NCI-H128 (cell line): ENCODE results near the gene FAM151B.
"Not testable (repeated sequence)": the region's sequence is repeated elsewhere in the genome, so short reads cannot be mapped to it uniquely, and the experiment has no call there.

Source experiments
- DNase-seq: peaks from one replicate; lab custom pipeline; 2025; ENCODE audit not compliant: unreplicated experiment; lab: John Stamatoyannopoulos, UW

Gene FAM151B

DNA sequence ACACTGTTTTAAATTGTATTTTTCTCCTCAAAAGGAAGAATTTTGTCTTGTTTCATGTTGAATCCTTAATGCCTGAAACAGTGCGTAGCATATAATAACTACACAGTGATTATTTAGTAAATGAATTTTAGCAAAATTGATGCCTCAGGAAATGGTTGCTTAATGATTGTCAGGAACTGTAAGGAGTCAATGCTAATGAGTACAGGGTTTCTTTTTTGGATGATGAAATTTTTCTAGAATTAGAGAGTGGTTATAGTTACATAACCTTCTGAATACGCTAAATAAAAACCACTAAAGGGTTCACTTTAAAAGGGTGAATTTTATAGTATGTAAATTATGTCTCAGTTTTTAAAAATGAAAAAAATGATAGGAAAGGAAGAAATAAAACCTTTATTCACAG, 14.9 kb downstream of the FAM151B start:
- DNase-seq, result no peak

DNA sequence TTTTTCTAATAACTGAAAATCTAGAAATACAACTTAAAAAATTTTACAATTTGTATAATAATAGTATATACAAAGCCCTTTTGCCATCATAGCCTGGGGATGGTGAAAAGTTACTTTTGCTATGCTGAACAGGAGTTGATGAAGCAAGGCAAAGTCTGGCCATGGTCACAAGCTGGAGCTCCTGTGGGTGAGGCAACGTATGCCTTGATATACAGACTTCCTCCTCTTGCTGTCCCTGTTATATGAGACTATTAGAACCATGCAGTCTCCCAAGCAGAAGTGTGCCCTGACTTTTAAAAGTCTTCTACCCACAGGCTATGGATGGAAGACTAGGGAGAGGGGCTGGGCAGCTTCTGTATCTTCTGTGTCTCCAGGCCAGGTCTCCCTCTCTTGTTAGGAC, 15.7 kb downstream of the FAM151B start:
- DNase-seq, result no peak

DNA sequence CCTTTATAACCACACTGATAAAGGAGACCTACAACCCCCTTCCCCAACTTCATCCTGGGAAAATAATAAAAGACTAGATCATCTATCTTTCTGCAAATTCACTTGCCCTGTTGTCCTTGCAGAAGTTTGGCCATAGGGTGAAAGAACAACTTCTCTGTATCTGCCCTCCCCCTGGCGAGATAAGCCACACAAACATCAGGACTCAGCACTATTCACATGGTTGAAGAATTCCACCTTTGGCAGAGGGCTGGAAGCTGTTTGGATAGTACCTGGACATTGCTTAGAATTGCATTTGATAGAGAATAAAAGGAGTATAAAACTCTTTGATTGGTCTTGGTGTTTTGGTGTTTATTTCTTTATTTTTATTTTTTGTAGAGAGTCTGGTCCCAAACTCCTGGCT, 16.9 kb downstream of the FAM151B start:
- no peak for DNase-seq

DNA sequence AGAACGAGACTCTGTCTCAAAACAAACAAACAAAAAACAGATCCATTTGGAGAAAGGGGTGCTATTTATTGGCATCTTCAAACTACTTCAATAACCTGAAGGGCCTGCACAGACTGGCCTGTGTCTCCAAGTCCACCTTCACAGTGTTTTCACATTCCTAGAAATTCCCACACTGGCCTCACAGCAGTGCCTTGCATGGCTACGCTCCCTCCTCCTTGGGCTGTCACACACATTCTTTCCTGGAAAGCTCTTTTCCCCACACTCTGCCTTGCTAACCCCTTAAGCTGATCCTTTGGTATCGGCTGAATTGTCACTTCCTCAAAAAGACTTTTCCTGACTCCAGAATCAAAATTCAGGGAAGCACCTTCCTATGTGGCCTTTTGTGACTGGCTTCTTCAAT, 19.8 kb downstream of the FAM151B start:
- no peak for DNase-seq

DNA sequence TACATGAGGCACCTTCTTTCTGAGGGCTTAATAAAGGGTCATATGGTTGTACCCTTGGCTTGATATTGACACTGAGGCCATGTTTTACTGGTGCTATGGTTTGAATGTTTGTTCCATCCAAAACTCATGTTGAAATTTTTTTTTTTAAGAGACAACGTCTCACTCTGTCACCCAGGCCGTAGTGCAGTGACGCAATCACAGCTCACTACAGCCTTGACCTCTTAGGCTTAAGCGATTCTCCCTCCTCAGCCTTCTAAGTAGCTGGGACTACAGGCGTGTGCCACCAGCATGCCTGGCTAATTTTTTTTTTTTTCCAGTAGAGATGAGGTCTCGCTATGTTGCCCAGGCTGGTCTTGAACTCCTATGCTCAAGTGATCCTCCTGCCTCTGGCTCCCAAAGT, 20.9 kb downstream of the FAM151B start:
- DNase-seq, result no peak

DNA sequence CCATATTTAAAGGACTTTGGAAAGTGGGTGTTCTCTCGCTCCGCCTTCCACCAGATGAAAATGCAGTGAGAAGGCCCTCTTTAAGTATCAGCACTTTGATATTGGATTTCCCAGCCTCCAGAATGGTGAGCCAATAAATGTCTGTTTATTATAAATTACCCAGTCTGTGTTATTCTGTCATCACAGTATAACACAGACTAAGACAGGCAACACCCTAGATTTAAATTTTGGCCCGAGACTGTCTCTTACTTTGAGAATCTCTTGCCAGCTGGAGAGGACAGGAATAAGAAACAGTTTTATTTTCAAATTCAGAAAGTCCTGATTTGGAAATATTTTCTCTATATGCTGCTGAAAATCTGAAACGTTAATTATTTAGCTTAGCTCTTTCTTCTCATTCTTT, 21.5 kb downstream of the FAM151B start:
- no peak for DNase-seq

DNA sequence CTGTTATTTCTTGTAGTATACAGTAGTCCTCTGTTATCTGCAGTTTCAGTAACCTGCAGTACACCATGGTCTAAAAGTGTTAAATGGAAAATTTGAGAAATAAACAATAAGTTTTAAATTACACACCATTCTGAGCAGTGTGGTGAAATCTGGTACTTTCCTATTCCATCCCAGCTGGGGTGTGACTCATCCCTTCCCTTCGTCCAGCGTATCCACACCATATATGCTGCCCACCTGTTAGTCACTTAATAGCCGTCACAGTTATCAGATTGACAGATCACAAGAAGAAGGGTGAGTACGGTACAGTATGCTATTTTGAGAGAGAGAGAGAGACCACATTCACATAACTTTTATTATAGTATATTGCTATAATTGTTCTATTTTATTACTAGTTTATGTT, 28.9 kb downstream of the FAM151B start:
- no peak for DNase-seq

DNA sequence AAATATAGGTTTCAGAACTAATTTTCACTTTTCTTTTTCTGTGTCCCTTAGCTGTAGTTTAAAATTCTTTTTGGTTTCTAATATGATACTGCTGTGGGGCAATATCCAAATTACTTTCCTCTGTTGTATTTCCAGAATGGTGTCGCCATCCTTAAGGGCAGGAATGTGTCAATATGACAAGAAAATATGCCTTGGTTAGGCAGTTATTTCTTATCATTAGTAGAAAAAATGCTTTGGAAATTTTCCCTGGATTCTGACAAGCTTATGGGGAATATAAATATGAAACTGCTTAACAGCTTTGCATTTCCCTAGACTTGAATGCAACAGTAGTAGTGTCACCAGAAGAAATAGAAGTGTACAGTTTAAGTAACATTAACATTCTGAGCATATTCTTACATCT, 52.8 kb downstream of the FAM151B start:
- no peak for DNase-seq

DNA sequence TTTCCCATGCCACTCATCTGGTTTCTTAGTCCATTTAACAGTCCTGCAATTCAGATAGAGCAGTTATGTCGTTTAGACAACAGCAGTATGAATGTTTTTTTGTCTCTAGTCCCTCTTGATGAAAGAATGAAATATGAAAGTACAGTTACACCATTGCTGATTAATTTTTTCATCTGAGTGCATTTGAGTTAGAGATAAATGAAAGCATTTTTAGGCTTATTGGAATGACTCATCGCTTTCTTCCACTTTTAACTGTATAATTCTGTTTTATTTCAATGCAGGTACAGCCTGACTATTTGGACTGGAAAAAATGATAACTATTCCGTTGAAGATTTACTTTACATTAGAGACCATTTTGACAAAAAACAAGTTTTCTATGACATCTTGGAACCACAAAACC, 53.5 kb downstream of the FAM151B start:
- no peak for DNase-seq

DNA sequence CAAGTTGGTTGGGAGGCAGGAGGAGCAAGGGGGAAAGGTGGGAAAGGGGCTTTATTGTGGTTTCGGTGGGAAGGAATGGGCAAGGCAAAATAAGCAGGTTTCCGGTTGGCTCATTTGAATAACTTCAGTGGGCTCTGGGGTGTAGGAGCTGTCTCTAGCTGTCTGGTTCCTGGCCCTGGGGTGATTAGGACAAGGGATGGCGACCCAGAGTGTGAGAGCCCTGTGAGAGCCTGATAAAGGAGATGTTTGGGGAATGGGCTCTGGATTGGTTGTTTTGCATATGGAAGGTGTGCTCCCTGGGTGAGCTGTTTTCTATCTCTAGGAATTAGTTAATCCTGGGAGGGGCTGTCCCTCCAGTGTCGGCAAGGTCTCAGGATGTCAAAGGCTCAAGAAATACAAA, 66.7 kb downstream of the FAM151B start:
- no peak for DNase-seq

DNA sequence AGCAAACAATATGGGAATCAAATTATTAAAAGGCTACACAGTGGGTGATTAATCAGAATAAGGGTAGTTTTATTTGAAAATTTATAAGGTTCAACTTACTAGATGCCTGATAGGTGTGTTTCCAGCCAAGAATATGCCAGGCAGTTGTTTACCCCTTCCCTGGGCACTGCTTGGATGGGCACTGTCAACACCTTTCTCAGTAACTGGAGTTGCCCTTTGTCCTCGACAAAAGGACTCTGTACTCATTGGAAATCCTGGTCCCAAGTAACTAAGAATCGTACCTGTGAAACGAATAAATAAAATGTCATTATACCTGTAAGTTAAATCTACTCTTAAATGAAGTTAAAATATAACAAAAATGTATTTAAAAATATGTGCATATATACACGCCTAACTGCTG, 67.2 kb downstream of the FAM151B start:
- no peak for DNase-seq

DNA sequence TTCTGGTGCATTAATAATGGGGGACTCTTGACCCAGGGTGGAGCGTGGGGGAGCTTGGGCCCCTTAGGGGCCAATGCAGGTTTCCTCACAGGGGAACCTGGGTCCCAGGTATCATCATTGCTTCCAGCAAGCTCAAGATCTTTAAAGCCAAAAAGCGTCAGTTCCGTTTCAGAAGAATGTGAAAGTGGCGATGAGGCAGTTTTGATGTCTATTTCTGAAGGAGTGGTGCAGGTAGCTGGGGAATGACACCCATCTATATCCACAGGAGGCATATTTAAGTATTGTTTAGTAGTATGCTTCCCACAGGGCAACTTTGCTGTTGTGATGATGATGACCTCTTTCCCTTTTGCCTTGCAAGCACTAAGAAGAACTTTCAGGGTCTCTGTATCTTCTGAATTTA, 71.3 kb downstream of the FAM151B start:
- DNase-seq, result no peak

DNA sequence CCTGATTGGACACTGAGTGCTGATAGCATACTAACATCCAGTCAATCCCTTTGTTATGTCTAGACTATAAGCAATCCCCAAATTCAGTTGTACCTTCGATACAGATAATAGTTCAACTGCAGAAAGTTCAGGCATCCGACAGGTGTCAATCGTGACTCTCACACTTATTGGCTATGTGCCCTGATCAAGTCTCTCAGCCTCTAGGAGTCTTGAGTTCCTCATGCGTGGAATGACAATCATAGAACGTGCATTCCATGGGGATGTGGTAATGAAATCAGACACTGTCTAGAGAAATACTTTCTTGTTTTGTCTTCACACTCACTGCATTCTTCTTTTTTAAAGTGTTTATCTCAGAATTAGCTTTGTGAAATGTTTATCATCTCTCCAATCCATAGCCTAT, 77.4 kb downstream of the FAM151B start:
- DNase-seq, result no peak

DNA sequence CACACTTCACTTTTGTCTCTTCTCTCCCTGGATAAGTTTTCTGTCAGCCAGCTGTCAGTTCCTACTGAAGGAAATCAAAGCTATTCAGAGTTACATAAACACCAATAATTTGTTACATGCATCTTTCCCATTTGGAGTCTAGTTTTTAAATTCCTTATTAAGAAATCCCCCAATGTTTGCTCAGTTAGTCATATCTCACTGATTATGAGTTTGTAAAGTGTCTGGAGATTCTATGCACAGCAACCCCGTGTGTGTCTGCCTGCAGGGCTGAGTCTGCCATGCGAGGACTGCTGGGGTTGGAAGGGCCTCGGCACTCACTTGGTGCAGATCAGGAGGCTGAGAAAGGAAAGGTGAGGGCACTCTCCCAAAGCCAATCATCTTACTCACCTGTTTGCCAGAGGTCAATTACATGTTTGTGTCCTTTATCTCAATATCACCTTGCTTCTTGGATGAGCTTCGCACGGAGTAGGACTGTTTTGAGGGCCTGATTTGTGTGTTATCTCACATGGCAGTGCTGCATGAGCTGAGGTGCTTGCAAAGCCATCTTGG, 78.9 kb downstream of the FAM151B start:
- no peak for DNase-seq

DNA sequence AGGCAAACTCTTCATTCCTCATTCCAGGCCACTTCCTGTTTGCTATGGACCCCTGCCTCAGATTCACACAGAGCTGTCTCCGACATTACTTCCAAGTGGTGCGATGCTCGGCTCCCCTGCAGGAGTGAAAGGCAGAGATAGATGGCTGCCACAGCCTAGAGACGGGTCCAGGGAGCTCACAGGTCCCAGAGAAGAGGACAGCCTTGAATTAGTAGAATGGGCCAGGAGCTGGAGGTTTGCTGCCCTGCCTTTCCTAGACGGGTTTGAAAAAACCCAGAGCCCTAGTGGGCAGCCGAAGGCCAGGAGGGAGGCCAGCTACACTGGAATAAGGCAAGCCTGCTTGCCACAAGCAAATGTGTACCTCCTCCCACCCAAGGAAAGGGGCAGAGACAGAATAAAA, 80.4 kb downstream of the FAM151B start:
- DNase-seq, result no peak

DNA sequence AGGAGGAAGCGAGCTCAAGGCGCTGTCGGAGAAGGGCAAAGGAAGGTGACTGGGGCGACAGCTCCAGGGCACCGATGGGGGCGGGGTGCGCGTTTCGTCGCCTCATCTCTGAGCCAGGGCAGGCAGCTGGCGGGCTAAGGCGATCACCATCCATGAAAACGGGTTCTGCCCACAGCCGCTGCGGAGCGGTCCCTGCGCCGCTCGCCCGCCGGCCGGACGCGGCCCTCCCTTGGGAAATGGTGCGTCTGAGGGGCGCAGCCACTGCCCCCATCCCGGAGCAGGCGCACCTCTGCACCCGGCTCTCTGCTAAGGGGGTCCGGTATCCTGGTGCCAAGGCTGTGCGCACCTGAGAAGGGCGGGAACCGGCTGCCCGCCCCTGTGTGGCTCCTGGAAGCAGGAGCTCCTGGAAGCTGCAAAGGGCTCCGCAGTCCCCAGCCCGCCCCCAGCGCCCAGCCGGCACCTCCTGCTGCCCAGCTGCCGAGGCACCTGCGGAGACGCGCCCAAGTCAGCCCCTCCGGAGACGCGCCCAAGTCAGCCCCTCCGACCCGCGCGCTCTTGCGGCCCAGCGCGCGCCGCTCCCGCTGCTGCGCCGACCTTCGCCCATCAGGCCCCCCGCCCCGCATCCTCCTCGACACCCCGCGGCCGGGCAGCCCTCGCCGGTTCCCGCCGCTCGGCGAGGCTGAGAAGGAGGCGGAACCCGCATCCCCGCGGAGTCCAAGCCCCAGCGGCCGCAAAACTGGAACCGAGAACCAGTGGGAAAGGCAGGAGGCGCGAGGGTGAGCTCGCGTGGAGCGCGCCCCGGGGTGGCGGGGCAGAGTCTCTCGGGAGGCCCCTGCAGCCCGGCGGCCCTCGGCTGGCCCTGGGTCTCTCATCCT, 81.4 kb downstream of the FAM151B start:
- DNase-seq, result no peak

DNA sequence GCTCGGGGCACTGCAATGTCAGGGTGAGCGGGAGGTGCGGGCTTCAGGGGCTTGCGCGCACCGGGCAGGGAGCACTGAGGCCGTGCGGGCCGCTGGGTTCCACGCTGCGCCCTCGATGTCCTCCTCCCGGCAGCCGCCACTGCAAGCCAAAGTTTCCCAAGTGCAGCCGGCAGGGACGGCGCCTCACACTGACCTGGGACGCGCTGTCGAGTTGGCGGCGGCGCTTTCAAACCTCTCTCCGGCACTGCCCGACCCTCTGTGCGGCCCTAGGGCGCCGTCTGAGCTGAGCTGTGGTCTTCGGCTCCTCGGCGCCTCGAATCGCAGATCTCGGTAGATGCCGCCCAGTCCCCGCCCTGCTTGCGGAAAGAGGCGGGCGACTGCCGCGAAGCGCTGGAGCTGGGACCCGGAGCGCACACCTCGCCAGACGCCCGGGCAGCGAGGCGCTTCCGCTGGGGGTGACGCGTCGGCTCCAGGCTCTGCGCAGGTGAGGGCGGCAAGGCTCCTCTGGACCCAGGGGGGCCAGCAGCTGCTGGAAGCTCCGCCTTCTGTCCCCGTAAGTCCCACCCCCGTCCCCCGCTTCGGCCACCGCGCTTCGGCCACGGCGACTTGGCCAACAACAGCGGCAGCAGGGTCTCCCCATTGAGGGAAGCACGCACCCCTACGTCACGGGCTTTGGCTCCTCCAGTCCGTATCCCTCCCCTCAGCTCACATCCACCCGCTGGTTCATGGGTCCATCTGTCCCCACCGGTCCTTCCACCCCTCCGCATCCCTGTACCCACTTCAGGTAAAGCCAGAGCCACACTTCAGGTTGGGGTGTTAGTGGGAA, 82.3 kb downstream of the FAM151B start, which contains the start of gene ANKRD34B:
Gene ANKRD34B, minus strand, starts transcription at position 320 of the 826 bp plus-strand sequence. CDS start 10,261 bp downstream, outside the sequence.
- DNase-seq, result no peak

DNA sequence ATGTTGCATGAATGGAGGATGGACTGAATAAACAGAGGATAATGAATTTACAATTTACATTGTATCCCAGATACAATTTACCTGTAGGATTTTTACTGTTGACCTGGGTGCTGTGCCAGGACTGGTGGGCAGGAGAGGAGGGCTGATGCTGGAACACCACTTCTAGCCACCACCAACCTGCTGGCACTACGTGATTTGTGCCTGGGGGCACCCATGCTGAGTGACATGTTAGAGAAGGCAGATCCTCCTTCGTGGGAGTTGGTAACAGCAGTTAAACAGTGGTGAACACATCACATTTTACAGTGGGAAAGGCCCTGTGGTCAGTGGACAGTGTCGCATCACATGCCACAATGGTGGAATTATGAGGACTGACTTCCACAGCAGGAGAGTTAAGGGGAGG, 85.2 kb downstream of the FAM151B start:
- DNase-seq, result no peak

DNA sequence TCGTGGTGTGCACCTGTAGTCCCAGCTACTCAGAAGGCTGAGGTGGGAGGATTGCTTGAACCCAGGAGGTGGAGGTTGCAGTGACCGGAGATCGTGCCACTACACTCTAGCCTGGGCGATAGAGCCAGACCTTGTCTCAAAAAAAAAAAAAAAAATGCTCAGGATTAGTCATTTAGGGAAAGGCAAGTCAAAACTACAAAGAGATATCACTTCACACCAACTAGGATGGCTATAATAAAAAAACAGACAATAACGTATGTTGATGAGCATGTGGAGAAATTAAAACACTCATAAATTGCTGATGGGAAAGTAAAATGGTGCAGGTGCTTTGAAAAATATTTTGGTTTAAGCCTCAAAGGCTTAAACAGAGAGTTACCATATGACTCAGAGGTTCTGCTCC, 88.5 kb downstream of the FAM151B start:
- no peak for DNase-seq

DNA sequence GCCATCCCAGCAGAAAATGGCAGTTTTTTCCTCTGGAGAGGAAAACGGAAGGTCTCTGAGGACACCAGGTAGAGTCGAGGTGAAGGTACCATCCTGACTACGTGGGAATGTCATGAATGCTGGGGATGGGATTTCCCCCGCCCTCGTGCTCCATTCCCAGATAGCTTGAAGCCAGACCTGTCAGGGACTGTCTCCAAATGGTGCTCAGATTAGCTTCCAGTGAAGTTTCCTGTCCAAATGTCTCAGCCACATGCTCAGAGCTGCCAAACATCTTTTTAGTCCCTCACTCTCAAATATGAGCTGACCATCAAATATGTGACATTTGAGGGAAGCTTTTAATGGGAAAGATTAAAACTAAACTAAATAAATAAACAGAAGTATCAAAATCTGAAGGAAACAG, 89.8 kb downstream of the FAM151B start:
- no peak for DNase-seq

DNA sequence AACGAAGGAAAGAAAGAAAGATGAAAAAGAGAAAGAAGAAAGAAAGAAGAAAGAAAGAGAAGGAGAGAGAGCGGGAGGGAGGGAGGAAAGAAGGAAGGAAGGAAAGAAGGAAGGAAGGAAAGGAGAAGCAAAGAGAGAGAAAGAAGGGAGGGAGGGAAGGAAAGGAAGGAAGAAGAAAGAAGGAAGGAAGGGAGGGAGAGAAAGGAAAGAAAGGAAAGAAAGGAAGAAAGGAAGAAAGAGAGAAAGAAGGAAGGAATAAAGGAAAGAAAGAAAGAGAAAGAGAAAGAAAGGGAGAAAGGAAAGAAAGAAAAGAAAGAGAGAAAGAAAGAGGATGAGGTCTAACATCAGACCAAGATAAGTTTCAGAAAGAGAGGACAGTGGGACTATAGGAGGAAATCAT, 91.2 kb downstream of the FAM151B start:
- DNase-seq, result no peak

DNA sequence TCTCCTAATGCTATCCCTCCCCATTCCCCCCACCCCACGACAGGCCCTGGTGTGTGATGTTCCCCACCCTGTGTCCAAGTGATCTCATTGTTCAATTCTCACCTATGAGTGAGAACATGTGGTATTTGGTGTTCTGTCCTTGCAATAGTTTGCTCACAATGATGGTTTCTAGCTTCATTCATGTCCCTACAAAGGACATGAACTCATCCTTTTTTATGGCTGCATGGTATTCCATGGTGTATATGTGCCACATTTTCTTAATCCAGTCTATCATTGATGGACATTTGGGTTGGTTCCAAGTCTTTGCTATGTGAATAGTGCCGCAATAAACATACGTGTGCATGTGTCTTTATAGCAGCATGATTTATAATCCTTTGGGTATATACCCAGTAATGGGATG, 92.4 kb downstream of the FAM151B start:
- not testable (repeated sequence) for DNase-seq
